Gastrocnemius medialis (tissue), 4 donors: ENCODE results near the gene GEMIN7. TPM values are rescaled to one million over a fixed set of nuclear protein-coding genes. Genes with fewer than 3 reads are reported as not detected.

ENCODE experiments used
- ATAC-seq, 2 donors: fragments of 150-250 bp; one replicate each; pipeline ENCODE4 v1.9.1; 2016
- DNase-seq, 2 donors: peaks; one replicate each; pipeline ENCODE4 v3.0.0-alpha.2; 2019
- H3K27ac ChIP-seq, 4 donors: fragments of 200-600 bp; sonication (generic); 1 replicate in 1 of 4; 2 replicates in 3 of 4; pipeline ENCODE4 v1.5.1; 2016 to 2018; ENCODE audit warnings: mild to moderate bottlenecking in 2 of 4, moderate library complexity in 1 of 4
- H3K27me3 ChIP-seq, 3 donors: fragments of 200-600 bp; sonication (generic) in 2 of 3; 1 replicate in 1 of 3; 2 replicates in 2 of 3; pipeline versions ENCODE4 v1.5.1 to v1.6.0; 2016 to 2019; ENCODE audit warnings: mild to moderate bottlenecking in 1 of 3, moderate library complexity in 1 of 3
- H3K36me3 ChIP-seq, 2 donors: fragments of 200-600 bp; sonication (generic) in 1 of 2; one replicate each; pipeline ENCODE4 v1.5.1; 2017 to 2018
- H3K4me1 ChIP-seq, 2 donors: fragments of 200-600 bp; sonication (generic) in 1 of 2; one replicate each; pipeline ENCODE4 v1.5.1; 2016 to 2017; ENCODE audit warnings: mild to moderate bottlenecking in 2 of 2
- H3K4me3 ChIP-seq, 4 donors: fragments of 200-600 bp; sonication (generic) in 3 of 4; 1 replicate in 1 of 4; 2 replicates in 3 of 4; pipeline ENCODE4 v1.5.1; 2016 to 2019; ENCODE audit warnings: mild to moderate bottlenecking in 2 of 4
- H3K9me3 ChIP-seq, 3 donors: fragments of 200-600 bp; sonication (generic) in 2 of 3; 1 replicate in 1 of 3; 2 replicates in 2 of 3; pipeline ENCODE4 v1.5.1; 2016 to 2019
- POLR2A ChIP-seq, 2 donors: fragments of 450-650 bp; IDR thresholded peaks; one replicate each; pipeline ENCODE4 v1.6.1; 2017; ENCODE audit warnings: antibody characterized with exemption in 2 of 2, mild to moderate bottlenecking in 2 of 2, moderate library complexity in 2 of 2
- in situ Hi-C, 4 donors: fragments of 200-750 bp; cut with MboI; loops; one replicate each; pipeline versions ENCODE4 v1.15.0 to v1.8.0; 2017; ENCODE audit warnings: low sequenced_read_pairs in 4 of 4
- intact Hi-C: fragments of 100-400 bp; cut with DNase I; formaldehyde crosslinking; loops from one replicate; pipeline ENCODE4 v1.15.1; 2023; ENCODE audit warnings: low total_unique reads
- total RNA-seq, 4 donors: library from RNA; depleted of rRNA; stranded (reverse); fragments of >200 nt; gene quantifications; one replicate each; pipeline versions ENCODE4 v1.1.0 to v1.2.3, GENCODE V29; 2016
- TF ChIP-seq, protein P1 (sequence below), 5 experiments: fragments of 450-650 bp in 3 of 5; fragments of 200-600 bp in 2 of 5; sonication (generic) in 2 of 5; IDR thresholded peaks in 4 of 5; conservative IDR thresholded peaks in 1 of 5; 1 replicate in 4 of 5; 2 replicates in 1 of 5; pipeline ENCODE4 v1.5.1; 2016 to 2019; ENCODE audit warnings: antibody characterized with exemption in 5 of 5, mild to moderate bottlenecking in 3 of 5, moderate library complexity in 3 of 5

Gene GEMIN7
- total RNA-seq, 4 donors from 2014 or later: 18.6 to 33.4 (median 27.9) TPM

DNA sequence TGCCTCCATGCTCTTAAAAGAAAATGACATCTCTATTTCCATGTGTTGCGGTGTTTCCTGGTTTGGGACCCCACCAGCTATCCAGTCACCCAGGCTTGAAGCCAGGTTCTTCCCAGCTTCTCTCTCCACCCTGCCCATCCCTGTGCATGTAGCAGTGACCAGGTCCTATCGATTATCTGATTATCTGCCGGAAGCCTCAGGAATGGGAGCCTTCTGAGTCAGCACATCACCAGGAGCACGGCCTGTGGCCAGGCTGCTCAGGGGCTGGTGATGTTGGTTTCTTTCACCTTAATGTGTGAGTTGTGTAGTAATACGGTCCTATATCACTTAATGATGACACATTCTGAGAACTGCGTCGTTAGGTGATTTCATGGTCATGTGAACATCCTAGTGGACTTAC lies 47.6 kb downstream of the GEMIN7 start:
- H3K4me1 ChIP-seq: peaks cover 0 to 4% of the 10 kb centered on the region in 2 donors
- ATAC-seq (no peak), DNase-seq (no peak)
- intact Hi-C loops (no loop called here), in situ Hi-C loops (no loop called here)
- no peak overlapping the region for H3K27ac ChIP-seq
- H3K4me3 ChIP-seq: no peak overlapping the region
- TF ChIP-seq POLR2A (IDR thresholded peaks at IDR 0.05): no peak
- TF ChIP-seq, protein P1, sequence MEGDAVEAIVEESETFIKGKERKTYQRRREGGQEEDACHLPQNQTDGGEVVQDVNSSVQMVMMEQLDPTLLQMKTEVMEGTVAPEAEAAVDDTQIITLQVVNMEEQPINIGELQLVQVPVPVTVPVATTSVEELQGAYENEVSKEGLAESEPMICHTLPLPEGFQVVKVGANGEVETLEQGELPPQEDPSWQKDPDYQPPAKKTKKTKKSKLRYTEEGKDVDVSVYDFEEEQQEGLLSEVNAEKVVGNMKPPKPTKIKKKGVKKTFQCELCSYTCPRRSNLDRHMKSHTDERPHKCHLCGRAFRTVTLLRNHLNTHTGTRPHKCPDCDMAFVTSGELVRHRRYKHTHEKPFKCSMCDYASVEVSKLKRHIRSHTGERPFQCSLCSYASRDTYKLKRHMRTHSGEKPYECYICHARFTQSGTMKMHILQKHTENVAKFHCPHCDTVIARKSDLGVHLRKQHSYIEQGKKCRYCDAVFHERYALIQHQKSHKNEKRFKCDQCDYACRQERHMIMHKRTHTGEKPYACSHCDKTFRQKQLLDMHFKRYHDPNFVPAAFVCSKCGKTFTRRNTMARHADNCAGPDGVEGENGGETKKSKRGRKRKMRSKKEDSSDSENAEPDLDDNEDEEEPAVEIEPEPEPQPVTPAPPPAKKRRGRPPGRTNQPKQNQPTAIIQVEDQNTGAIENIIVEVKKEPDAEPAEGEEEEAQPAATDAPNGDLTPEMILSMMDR (IDR thresholded peaks at IDR 0.05 in 4 of 5, conservative IDR thresholded peaks at IDR 0.05 in 1 of 5): no peak
- no peaks in the 10 kb centered on the region for H3K36me3 ChIP-seq
- no peaks in the 10 kb centered on the region for H3K27me3 ChIP-seq
- H3K9me3 ChIP-seq: no peaks in the 10 kb centered on the region

DNA sequence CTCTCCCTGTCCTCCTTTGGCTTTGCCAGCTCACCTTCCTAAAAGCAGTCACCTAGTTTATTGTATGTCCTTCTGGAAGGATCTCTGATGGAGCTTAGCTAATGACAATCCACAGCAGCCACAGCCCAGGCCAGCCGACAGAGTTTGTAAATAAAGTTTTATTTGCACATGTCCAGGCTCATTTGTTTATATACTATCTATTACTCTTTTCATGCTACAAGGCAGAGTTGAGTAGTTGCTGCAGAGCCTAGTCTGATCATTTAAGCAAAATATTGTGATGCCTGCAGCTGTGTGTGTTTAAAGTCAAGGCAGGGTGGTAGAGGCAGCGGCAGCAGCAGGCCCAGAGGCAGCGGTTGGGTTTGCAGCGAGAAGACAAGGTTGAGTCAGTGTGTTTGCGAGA lies 49.1 kb downstream of the GEMIN7 start:
- Histone ChIP-seq H3K9me3 (no peaks in the 10 kb centered on the region), H3K36me3 (no peaks in the 10 kb centered on the region), H3K27me3 (no peaks in the 10 kb centered on the region), H3K4me1 (peaks cover 0 to 4% of the 10 kb centered on the region in 2 donors), H3K27ac (no peak overlapping the region), H3K4me3 (no peak overlapping the region)
- TF ChIP-seq POLR2A (IDR thresholded peaks at IDR 0.05): no peak
- TF ChIP-seq, protein P1 (IDR thresholded peaks at IDR 0.05 in 4 of 5, conservative IDR thresholded peaks at IDR 0.05 in 1 of 5): no peak
- in situ Hi-C loops: no loop called here
- ATAC-seq (no peak), DNase-seq (no peak)
- intact Hi-C loops: no loop called here

DNA sequence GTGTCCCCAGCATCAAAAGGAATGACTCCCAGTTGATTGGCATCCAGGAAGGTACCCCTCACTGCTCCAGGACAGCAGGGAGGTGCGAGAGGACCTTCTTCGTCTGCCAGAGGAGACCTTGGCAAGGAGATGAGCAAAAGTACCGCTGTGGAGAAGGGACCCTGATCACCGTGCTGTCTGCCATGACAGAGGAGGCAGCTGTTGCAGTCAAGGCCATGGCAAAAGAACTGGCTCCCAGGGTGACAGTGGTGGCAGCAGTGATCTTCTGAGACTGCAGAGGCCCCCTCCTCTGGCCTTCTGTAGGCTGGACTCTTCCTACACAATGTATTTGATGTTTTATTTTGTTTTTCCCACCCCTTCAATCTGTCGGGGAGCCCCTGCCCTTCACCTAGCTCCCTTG lies 49.7 kb downstream of the GEMIN7 start:
- peaks cover 0 to 4% of the 10 kb centered on the region in 2 donors for H3K4me1 ChIP-seq
- no peak for DNase-seq
- in situ Hi-C loops: no loop called here
- no peaks in the 10 kb centered on the region for H3K36me3 ChIP-seq
- no peaks in the 10 kb centered on the region for H3K9me3 ChIP-seq
- intact Hi-C loops: no loop called here
- ATAC-seq: no peak
- no peak overlapping the region for H3K27ac ChIP-seq
- TF ChIP-seq, protein P1 (IDR thresholded peaks at IDR 0.05 in 4 of 5, conservative IDR thresholded peaks at IDR 0.05 in 1 of 5): no peak
- no peak for TF ChIP-seq POLR2A (IDR thresholded peaks at IDR 0.05)
- H3K4me3 ChIP-seq: no peak overlapping the region
- no peaks in the 10 kb centered on the region for H3K27me3 ChIP-seq

DNA sequence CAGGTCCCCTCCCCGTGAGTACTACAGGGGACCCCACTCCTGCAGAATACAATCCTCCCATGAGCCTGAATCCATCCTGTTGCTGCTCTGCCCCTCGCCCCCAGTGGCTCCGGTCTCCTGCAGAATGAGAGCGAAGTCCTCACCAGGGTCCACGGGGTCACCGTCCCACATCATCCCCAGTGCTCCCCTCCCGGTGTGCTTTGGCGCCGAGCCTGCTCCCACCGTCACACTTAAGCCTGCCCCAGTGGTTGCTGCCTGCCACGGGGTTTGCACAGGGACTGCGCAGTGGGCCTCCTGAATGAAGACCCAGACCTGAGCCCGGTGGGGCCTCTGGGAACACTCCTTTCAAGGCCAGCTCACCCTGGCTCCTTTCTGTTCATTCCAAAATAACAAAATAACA lies 51.2 kb downstream of the GEMIN7 start:
- no peaks in the 10 kb centered on the region for H3K9me3 ChIP-seq
- no peak overlapping the region for H3K4me3 ChIP-seq
- intact Hi-C loops: no loop called here
- DNase-seq (no peak), ATAC-seq (no peak)
- no peak for TF ChIP-seq POLR2A (IDR thresholded peaks at IDR 0.05)
- TF ChIP-seq, protein P1 (IDR thresholded peaks at IDR 0.05 in 4 of 5, conservative IDR thresholded peaks at IDR 0.05 in 1 of 5): no peak
- in situ Hi-C loops: no loop called here
- peaks cover 0 to 4% of the 10 kb centered on the region in 2 donors for H3K4me1 ChIP-seq
- H3K36me3 ChIP-seq: no peaks in the 10 kb centered on the region
- H3K27ac ChIP-seq: no peak overlapping the region
- H3K27me3 ChIP-seq: no peaks in the 10 kb centered on the region
